CD4-positive, alpha-beta T cell (primary cell): Measurements from ENCODE around the gene TMEM41A. TPM values are rescaled to one million over a fixed set of nuclear protein-coding genes. Genes with fewer than 3 reads are reported as not detected.

Experiments used
- ATAC-seq: fragments of 200-7000 bp; cut with Tn5 transposase; one replicate; pipeline ENCODE4 v1.10.0; 2022; ENCODE audit warnings: mild to moderate bottlenecking; ENCODE audit not compliant: poor library complexity
- CTCF ChIA-PET: fragments of 350-600 bp; sonication (Branson Sonifier 250); formaldehyde crosslinking; loops from one replicate; lab custom pipeline; 2021; ENCODE audit warnings: antibody characterized with exemption, inconsistent platforms; lab: Charles Lee
- POLR2A ChIA-PET: fragments of 350-600 bp; sonication (Branson Sonifier 250); formaldehyde crosslinking; loops from one replicate; lab custom pipeline; 2021; ENCODE audit warnings: antibody characterized with exemption, inconsistent platforms; lab: Charles Lee
- DNase-seq, 14 experiments: peaks; one replicate each; pipeline ENCODE4 v3.0.0-alpha.2; 2013 to 2020; ENCODE audit warnings: mixed read lengths in 2 of 14
- H3K27ac ChIP-seq, 2 donors: one replicate each; pipeline versions ENCODE4 v1.5.1 to v1.7.0; 2013; ENCODE audit warnings: low read length in 2 of 2, low read depth in 1 of 2, mild to moderate bottlenecking in 1 of 2
- H3K27me3 ChIP-seq, 2 experiments: 1 replicate in 1 of 2; 2 replicates in 1 of 2; pipeline versions ENCODE4 v1.6.1 to v1.7.0; 2013; ENCODE audit warnings: low read length in 2 of 2, control low read depth in 1 of 2, mild to moderate bottlenecking in 1 of 2, moderate library complexity in 1 of 2; ENCODE audit not compliant: insufficient read depth in 2 of 2, control insufficient read depth in 1 of 2
- H3K36me3 ChIP-seq: one replicate; pipeline ENCODE4 v1.6.1; 2013; ENCODE audit warnings: low read length, control low read depth; ENCODE audit not compliant: insufficient read depth
- H3K4me1 ChIP-seq: one replicate; pipeline ENCODE4 v1.6.1; 2013; ENCODE audit warnings: low read length, control low read depth; ENCODE audit not compliant: insufficient read depth
- H3K4me3 ChIP-seq: one replicate; pipeline ENCODE4 v1.5.1; 2013; ENCODE audit warnings: mild to moderate bottlenecking, low read length, moderate library complexity
- H3K9me3 ChIP-seq, 2 experiments: 1 replicate in 1 of 2; 2 replicates in 1 of 2; pipeline versions ENCODE4 v1.6.1 to v1.7.0; 2013; ENCODE audit warnings: low read length in 2 of 2, mild to moderate bottlenecking in 2 of 2, control low read depth in 1 of 2, moderate library complexity in 1 of 2; ENCODE audit not compliant: control insufficient read depth in 1 of 2, insufficient read depth in 1 of 2
- H3K27ac Mint-ChIP-seq: one replicate; pipeline ENCODE4 v1.8.0; 2020; ENCODE audit warnings: mixed read lengths
- H3K27me3 Mint-ChIP-seq: one replicate; pipeline ENCODE4 v1.8.0; 2021; ENCODE audit warnings: mixed read lengths
- H3K36me3 Mint-ChIP-seq: one replicate; pipeline ENCODE4 v1.8.0; 2021; ENCODE audit warnings: low read depth, mixed read lengths
- H3K4me1 Mint-ChIP-seq: one replicate; pipeline ENCODE4 v1.8.0; 2021; ENCODE audit warnings: low read depth, mixed read lengths
- H3K4me3 Mint-ChIP-seq: one replicate; pipeline ENCODE4 v1.8.0; 2020; ENCODE audit warnings: mild to moderate bottlenecking, mixed read lengths
- H3K9me3 Mint-ChIP-seq: one replicate; pipeline ENCODE4 v1.8.0; 2020; ENCODE audit warnings: mixed read lengths
- intact Hi-C, 2 experiments: fragments of 100-400 bp; cut with DNase I in 1 of 2; cut with micrococcal nuclease in 1 of 2; formaldehyde crosslinking; loops; one replicate each; pipeline versions ENCODE4 v1.15.1 to v1.9.0; 2023 to 2025; cut with DNase I, micrococcal nuclease
- total RNA-seq, 174 experiments: library from RNA in 2 of 174; stranded (reverse) in 2 of 174; gene quantifications; one replicate each; pipeline ENCODE4 v1.2.3 and lab custom pipeline; 2021 to 2026
- TF ChIP-seq, protein P1 (sequence below): fragments of 200-600 bp; IDR thresholded peaks from one replicate; pipeline ENCODE4 v1.8.0; 2022; ENCODE audit warnings: antibody characterized with exemption, mild to moderate bottlenecking

Gene TMEM41A
- total RNA-seq, 2 experiments from 2014 or later, result 26.8 to 29.1 TPM

- H3K27me3 Mint-ChIP-seq, result peaks cover 28% of the 10 kb centered on the region
- Histone ChIP-seq H3K4me3 (no peak overlapping the region), H3K36me3 (no peaks in the 10 kb centered on the region), H3K9me3 (no peaks in the 10 kb centered on the region), H3K27me3 (peaks cover 0 to 8% of the 10 kb centered on the region in 2 experiments), H3K4me1 (no peaks in the 10 kb centered on the region), H3K27ac (no peak overlapping the region)
- POLR2A ChIA-PET, result no interaction called here
- H3K9me3 Mint-ChIP-seq, result no peaks in the 10 kb centered on the region
- CTCF ChIA-PET, result no interaction called here
- DNase-seq (no peak), ATAC-seq (no peak)
- H3K27ac Mint-ChIP-seq, result no peak overlapping the region
- H3K4me3 Mint-ChIP-seq, result no peak overlapping the region
- no peaks in the 10 kb centered on the region for H3K4me1 Mint-ChIP-seq
- TF ChIP-seq, protein P1, sequence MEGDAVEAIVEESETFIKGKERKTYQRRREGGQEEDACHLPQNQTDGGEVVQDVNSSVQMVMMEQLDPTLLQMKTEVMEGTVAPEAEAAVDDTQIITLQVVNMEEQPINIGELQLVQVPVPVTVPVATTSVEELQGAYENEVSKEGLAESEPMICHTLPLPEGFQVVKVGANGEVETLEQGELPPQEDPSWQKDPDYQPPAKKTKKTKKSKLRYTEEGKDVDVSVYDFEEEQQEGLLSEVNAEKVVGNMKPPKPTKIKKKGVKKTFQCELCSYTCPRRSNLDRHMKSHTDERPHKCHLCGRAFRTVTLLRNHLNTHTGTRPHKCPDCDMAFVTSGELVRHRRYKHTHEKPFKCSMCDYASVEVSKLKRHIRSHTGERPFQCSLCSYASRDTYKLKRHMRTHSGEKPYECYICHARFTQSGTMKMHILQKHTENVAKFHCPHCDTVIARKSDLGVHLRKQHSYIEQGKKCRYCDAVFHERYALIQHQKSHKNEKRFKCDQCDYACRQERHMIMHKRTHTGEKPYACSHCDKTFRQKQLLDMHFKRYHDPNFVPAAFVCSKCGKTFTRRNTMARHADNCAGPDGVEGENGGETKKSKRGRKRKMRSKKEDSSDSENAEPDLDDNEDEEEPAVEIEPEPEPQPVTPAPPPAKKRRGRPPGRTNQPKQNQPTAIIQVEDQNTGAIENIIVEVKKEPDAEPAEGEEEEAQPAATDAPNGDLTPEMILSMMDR, result no peak
- intact Hi-C loops, result no loop called here
- no peaks in the 10 kb centered on the region for H3K36me3 Mint-ChIP-seq
Observed at GRCh38 chr3:185526349-185526951, 27.6 kb upstream of the TMEM41A start.

DNA sequence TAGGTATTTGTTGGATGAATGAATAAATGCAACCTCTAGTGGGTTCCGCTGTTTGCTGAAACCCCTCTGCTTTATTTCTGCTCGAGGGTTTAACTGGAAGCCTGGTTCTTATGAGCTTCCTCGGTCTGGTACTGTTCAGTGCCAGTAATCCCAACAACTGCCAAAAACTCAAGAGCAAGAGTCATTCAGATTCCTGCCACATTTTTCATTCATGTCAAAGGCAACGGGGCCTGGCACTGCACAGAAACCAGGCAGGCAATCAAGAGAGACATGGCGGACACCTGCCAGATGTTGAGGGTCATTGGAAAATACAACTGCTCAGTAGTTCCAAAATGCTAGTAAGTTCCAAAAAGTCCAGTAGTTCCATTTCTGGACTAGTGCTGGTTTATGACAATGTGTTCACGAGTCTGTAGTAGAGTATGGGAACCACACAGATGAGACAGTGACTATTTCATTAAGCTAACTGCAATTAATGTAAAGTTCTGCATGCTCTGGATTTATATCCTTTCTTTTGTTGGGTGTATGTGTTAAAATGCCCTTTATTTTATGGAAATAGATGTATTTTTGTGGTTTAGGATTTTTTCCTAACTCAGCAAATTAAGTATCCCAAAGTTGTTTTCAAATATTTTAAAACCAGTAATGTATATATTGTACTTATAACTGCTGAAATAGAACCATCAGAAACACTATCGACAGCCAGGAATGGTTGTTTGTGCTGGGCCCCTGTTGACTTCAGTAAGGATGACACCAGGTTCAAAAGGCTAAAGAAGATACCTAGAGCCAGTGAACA is 22.7 kb upstream of the TMEM41A start:
- ATAC-seq (no peak), DNase-seq (no peak)
- no peaks in the 10 kb centered on the region for H3K36me3 Mint-ChIP-seq
- POLR2A ChIA-PET, result no interaction called here
- no peaks in the 10 kb centered on the region for H3K9me3 Mint-ChIP-seq
- Histone ChIP-seq H3K4me1 (no peaks in the 10 kb centered on the region), H3K9me3 (no peaks in the 10 kb centered on the region), H3K36me3 (no peaks in the 10 kb centered on the region), H3K27me3 (peaks cover 0 to 8% of the 10 kb centered on the region in 2 experiments), H3K27ac (no peak overlapping the region), H3K4me3 (no peak overlapping the region)
- CTCF ChIA-PET, result no interaction called here
- H3K27me3 Mint-ChIP-seq, result peaks cover 39% of the 10 kb centered on the region
- intact Hi-C loops, result no loop called here
- H3K27ac Mint-ChIP-seq, result no peak overlapping the region
- no peak overlapping the region for H3K4me3 Mint-ChIP-seq
- H3K4me1 Mint-ChIP-seq, result no peaks in the 10 kb centered on the region
- TF ChIP-seq, protein P1, result no peak

DNA sequence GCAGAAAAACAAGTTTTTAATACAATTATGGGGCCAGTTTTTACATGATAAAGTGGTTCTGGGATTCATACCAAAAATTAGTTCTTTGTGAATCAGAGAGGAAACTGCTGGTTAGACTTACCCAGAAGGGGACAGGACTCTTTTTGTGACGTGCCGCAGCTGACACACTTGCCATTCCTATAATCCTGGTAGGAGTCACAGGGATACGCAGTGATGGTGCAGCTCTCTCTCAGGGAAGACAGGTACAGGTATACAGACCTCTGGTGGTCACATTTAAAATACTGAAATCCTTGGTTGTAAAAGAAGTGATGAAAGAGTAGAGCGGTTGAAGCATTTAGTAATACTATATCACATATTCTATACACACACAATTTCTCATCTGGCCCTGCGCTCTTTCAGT is 20.2 kb upstream of the TMEM41A start:
- H3K36me3 Mint-ChIP-seq, result no peaks in the 10 kb centered on the region
- Histone ChIP-seq H3K4me3 (no peak overlapping the region), H3K4me1 (no peaks in the 10 kb centered on the region), H3K9me3 (no peaks in the 10 kb centered on the region), H3K27ac (no peak overlapping the region), H3K27me3 (peaks cover 0 to 8% of the 10 kb centered on the region in 2 experiments), H3K36me3 (no peaks in the 10 kb centered on the region)
- H3K4me3 Mint-ChIP-seq, result no peak overlapping the region
- CTCF ChIA-PET, result no interaction called here
- POLR2A ChIA-PET, result no interaction called here
- TF ChIP-seq, protein P1, result no peak
- no peak for ATAC-seq
- H3K9me3 Mint-ChIP-seq, result no peaks in the 10 kb centered on the region
- intact Hi-C loops, result no loop called here
- H3K27ac Mint-ChIP-seq, result no peak overlapping the region
- H3K27me3 Mint-ChIP-seq, result peaks cover 24% of the 10 kb centered on the region
- DNase-seq, result no peak
- no peaks in the 10 kb centered on the region for H3K4me1 Mint-ChIP-seq
